ENCODE results near the gene C16orf86. TPM values are rescaled to one million over a fixed set of nuclear protein-coding genes. Genes with fewer than 3 reads are reported as not detected.
A peak's percentile ranks its signal among the peaks of the same experiment; 100 is the strongest.

C16orf86 gene
- total RNA-seq, 1 experiment from 2014 or later = 2.5 TPM

- no peak for DNase-seq (ENCODE audit: low read depth)
Observed at GRCh38 chr16:67653128-67653788, 13.4 kb upstream of the C16orf86 start.

GRCh38 chr16:67653789-67654402 is 12.7 kb upstream of the C16orf86 start:
- no peak for DNase-seq (ENCODE audit: low read depth)

- no peak for DNase-seq (ENCODE audit: low read depth)
Observed at GRCh38 chr16:67654403-67654911, 12.2 kb upstream of the C16orf86 start.

- DNase-seq (ENCODE audit: low read depth) = no peak
Observed at GRCh38 chr16:67655363-67655762, 11.3 kb upstream of the C16orf86 start.

- DNase-seq (ENCODE audit: low read depth) = no peak
Observed at GRCh38 chr16:67656344-67657016, 10.1 kb upstream of the C16orf86 start.

- DNase-seq (ENCODE audit: low read depth) = no peak
Observed at GRCh38 chr16:67657017-67657608, 9.5 kb upstream of the C16orf86 start.

GRCh38 chr16:67657751-67658518 is 8.7 kb upstream of the C16orf86 start:
- DNase-seq (ENCODE audit: low read depth) = no peak

GRCh38 chr16:67658849-67659674 is 7.6 kb upstream of the C16orf86 start:
- no peak for DNase-seq (ENCODE audit: low read depth)

- peak; percentile 85 for DNase-seq (ENCODE audit: low read depth)
Observed at GRCh38 chr16:67659675-67660563, 6.7 kb upstream of the C16orf86 start, which contains the start of gene ACD. Gene ACD, minus strand, starts transcription at chr16:67660260. Its CDS starts 40 bp downstream, at chr16:67660220.

- peak; percentile 92 for DNase-seq (ENCODE audit: low read depth)
Observed at GRCh38 chr16:67660564-67661028, 6.0 kb upstream of the C16orf86 start, which contains the start of gene PARD6A. Gene PARD6A, plus strand, starts transcription at chr16:67660960. Its CDS starts 79 bp downstream, at chr16:67661039.

GRCh38 chr16:67661101-67661761 is 5.4 kb upstream of the C16orf86 start:
- DNase-seq (ENCODE audit: low read depth) = no peak

- DNase-seq (ENCODE audit: low read depth) = no peak
Observed at GRCh38 chr16:67661886-67662652, 4.5 kb upstream of the C16orf86 start.

GRCh38 chr16:67662653-67663010 is 4.0 kb upstream of the C16orf86 start:
- DNase-seq (ENCODE audit: low read depth) = no peak

- DNase-seq (ENCODE audit: low read depth) = no peak
Observed at GRCh38 chr16:67663151-67663876, 3.3 kb upstream of the C16orf86 start.

GRCh38 chr16:67663877-67664222 is 2.8 kb upstream of the C16orf86 start:
- DNase-seq (ENCODE audit: low read depth) = no peak

- no peak for DNase-seq (ENCODE audit: low read depth)
Observed at GRCh38 chr16:67664258-67664657, 2.4 kb upstream of the C16orf86 start.

- DNase-seq (ENCODE audit: low read depth) = no peak
Observed at GRCh38 chr16:67664871-67665270, 1.7 kb upstream of the C16orf86 start.

Measured in HT1080 (cell line).